Glutamatergic neuron (in vitro differentiated cells): ENCODE measurements around the gene STEAP4. TPM values are rescaled to one million over a fixed set of nuclear protein-coding genes. Genes with fewer than 3 reads are reported as not detected.

Experiments used
- DNase-seq: peaks from one replicate; pipeline ENCODE4 v3.0.0; 2022
- H3K27ac Mint-ChIP-seq: one replicate; pipeline ENCODE4 v1.8.0; 2020; ENCODE audit warnings: mild to moderate bottlenecking, mixed read lengths, inconsistent platforms; ENCODE audit not compliant: unreplicated experiment
- H3K27me3 Mint-ChIP-seq: one replicate; pipeline ENCODE4 v1.8.0; 2020; ENCODE audit warnings: mild to moderate bottlenecking, moderate library complexity, mixed read lengths, inconsistent platforms; ENCODE audit not compliant: unreplicated experiment
- H3K36me3 Mint-ChIP-seq: one replicate; pipeline ENCODE4 v1.8.0; 2020; ENCODE audit warnings: mild to moderate bottlenecking, mixed read lengths, inconsistent platforms; ENCODE audit not compliant: unreplicated experiment
- H3K4me1 Mint-ChIP-seq: one replicate; pipeline ENCODE4 v1.8.0; 2020; ENCODE audit warnings: mild to moderate bottlenecking, low read depth, mixed read lengths, inconsistent platforms; ENCODE audit not compliant: unreplicated experiment
- H3K4me3 Mint-ChIP-seq: one replicate; pipeline ENCODE4 v1.8.0; 2020; ENCODE audit warnings: mild to moderate bottlenecking, mixed read lengths, inconsistent platforms; ENCODE audit not compliant: unreplicated experiment
- H3K9me3 Mint-ChIP-seq: one replicate; pipeline ENCODE4 v1.8.0; 2020; ENCODE audit warnings: mild to moderate bottlenecking, moderate library complexity, mixed read lengths, inconsistent platforms; ENCODE audit not compliant: unreplicated experiment
- long read RNA-seq: library from polyadenylated mRNA; unstranded; transcript quantifications from one replicate; pipeline ENCODE4 v2.0.0, GENCODE V29; 2020; ENCODE audit not compliant: unreplicated experiment
- total RNA-seq: library from RNA; stranded (reverse); fragmentation: NEBNext Ultra II Directional; extraction: Animal tissue kit (Norgen Biotek cat#: 25700); gene quantifications from one replicate; pipeline ENCODE4 v1.2.1, GENCODE V29; 2021; ENCODE audit not compliant: unreplicated experiment
- TF ChIP-seq, protein P1 (sequence below): fragments of 200-600 bp; sonication (generic); IDR thresholded peaks from one replicate; pipeline ENCODE4 v1.5.0; 2021; ENCODE audit not compliant: partially characterized antibody, unreplicated experiment

Gene STEAP4
- not detected for total RNA-seq
- long read RNA-seq: 0 reads

DNA sequence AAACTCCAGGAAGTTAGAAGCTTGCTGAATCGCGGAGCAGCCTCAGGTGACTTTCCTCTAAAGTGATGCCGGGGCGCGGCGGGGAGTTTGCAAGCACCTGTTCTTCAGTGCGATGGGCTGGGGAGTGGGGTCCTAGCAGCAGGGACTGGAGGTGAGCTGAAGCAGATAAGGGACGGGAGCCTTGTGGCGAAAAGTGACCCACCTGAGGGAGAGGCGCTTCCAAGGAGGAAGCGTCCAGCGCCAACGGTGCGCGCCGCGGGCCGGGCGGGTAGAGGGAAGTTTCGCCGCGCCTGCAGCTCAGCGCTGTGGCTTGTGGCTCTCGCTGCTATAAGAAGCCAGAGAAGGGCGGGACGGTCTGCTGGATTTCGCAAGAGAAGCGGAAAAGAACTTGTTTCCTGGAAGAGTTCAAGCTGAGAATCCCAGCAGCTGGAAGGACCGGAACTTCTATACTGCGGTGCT is at the start of gene STEAP4:
Gene STEAP4 (minus strand): TSS at position 305 of the 459 bp plus-strand sequence. CDS start 22,625 bp downstream, outside the sequence.
- Mint-ChIP-seq H3K4me1 (no peaks in the 10 kb centered on the region), H3K36me3 (no peaks in the 10 kb centered on the region), H3K9me3 (no peaks in the 10 kb centered on the region), H3K27ac (no peak within 1 kb of the TSS), H3K27me3 (peaks cover 3% of the 10 kb centered on the region), H3K4me3 (peak within 1 kb of the TSS; percentile 78)
- DNase-seq: peak; percentile 40
- TF ChIP-seq, protein P1, sequence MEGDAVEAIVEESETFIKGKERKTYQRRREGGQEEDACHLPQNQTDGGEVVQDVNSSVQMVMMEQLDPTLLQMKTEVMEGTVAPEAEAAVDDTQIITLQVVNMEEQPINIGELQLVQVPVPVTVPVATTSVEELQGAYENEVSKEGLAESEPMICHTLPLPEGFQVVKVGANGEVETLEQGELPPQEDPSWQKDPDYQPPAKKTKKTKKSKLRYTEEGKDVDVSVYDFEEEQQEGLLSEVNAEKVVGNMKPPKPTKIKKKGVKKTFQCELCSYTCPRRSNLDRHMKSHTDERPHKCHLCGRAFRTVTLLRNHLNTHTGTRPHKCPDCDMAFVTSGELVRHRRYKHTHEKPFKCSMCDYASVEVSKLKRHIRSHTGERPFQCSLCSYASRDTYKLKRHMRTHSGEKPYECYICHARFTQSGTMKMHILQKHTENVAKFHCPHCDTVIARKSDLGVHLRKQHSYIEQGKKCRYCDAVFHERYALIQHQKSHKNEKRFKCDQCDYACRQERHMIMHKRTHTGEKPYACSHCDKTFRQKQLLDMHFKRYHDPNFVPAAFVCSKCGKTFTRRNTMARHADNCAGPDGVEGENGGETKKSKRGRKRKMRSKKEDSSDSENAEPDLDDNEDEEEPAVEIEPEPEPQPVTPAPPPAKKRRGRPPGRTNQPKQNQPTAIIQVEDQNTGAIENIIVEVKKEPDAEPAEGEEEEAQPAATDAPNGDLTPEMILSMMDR: no peak

DNA sequence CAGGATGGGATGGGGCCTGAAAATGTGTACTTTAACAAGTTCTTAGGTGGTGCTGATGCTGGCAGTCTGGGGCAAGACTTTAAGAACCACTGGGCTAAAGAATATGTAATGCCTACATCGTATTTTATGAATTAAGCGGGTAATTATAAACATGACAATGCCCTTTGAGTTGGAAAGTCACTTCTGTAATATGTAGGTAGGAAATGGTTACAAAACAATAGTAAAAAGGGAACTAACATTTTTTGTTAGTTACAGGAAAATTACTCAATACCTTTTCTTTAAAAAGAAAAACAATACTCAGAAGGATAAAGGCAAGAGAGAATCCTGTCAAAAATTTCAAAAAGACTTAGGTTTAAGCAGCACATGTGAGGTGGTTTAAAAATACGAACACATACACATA is 48.3 kb upstream of the STEAP4 start:
- Mint-ChIP-seq H3K4me1 (no peaks in the 10 kb centered on the region), H3K4me3 (no peak overlapping the region), H3K36me3 (no peaks in the 10 kb centered on the region), H3K9me3 (no peaks in the 10 kb centered on the region), H3K27ac (no peak overlapping the region), H3K27me3 (no peaks in the 10 kb centered on the region)
- no peak for DNase-seq
- TF ChIP-seq, protein P1: no peak

DNA sequence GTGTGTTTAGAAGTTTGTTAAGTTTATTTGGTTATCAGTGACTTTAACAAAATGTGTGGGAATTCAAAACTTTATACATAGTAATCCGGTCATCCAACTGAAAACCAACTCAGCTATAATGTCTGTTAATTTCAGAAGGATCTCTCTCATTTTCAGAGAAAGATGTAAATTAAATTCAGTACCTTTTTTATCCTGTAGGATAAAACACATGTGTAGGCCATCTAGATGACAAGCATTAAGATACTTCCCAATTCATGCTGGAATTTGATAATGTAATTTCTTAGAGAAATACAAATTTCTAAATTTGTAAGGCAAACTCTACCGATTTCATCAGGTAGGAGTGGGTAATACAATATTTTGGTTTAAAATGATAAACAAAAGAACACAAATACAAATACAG is 43.4 kb upstream of the STEAP4 start:
- TF ChIP-seq, protein P1: peak; percentile 31
- no peaks in the 10 kb centered on the region for H3K9me3 Mint-ChIP-seq
- DNase-seq: no peak
- H3K27me3 Mint-ChIP-seq: no peaks in the 10 kb centered on the region
- H3K4me1 Mint-ChIP-seq: no peaks in the 10 kb centered on the region
- no peak overlapping the region for H3K27ac Mint-ChIP-seq
- no peak overlapping the region for H3K4me3 Mint-ChIP-seq
- no peaks in the 10 kb centered on the region for H3K36me3 Mint-ChIP-seq

DNA sequence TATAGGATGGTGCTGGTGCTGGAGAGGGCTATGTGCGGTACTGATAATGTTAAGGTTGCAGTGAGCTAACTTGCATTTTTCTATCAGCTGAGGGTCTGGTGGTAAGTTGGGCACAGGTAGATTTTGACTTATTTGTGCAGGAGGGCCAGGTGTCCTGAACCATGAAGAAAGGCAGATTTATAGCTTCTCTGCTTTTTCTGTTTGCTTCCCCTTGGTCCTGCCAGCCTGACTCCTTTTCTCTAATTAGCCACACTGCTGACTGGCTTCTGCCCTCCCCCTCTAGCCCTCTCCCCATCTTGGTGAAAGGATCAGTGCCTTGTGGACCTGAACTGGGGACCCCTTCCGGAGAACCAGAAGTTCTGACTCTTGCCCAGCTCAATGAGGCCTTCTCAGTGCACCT is 40.8 kb upstream of the STEAP4 start:
- Mint-ChIP-seq H3K4me3 (no peak overlapping the region), H3K9me3 (no peaks in the 10 kb centered on the region), H3K36me3 (no peaks in the 10 kb centered on the region), H3K27me3 (no peaks in the 10 kb centered on the region), H3K27ac (no peak overlapping the region), H3K4me1 (no peaks in the 10 kb centered on the region)
- TF ChIP-seq, protein P1: no peak
- DNase-seq: no peak

DNA sequence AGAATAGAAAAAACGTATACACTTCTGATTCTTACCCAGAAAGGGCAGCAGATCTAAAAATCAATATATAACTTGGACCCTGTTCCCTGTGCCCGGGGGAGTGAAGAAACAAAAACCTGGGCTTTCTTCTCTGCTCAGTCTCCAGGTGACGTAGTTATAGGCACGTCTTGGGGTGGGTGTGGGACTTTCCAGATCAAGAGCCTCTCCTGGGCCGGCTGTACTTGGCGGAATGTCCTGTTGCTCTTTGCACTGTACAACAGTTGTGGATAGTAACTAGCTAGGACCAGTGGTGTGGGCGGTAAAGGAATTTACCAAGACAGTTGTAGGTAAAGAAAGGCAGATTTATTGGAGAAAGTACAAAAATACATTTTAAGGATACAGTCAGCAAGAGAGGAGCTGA is 40.4 kb upstream of the STEAP4 start:
- Mint-ChIP-seq H3K4me1 (no peaks in the 10 kb centered on the region), H3K36me3 (no peaks in the 10 kb centered on the region), H3K9me3 (no peaks in the 10 kb centered on the region), H3K27ac (no peak overlapping the region), H3K27me3 (no peaks in the 10 kb centered on the region), H3K4me3 (no peak overlapping the region)
- TF ChIP-seq, protein P1: no peak
- DNase-seq: no peak
